CD4-positive, alpha-beta T cell treated with Interleukin-1 beta for 1 hour (primary cell): Measurements from ENCODE around the gene MAST4.

Source experiments
- DNase-seq, 2 donors: peaks; one replicate each; pipeline ENCODE4 v3.0.0-alpha.2; 2020 to 2022

MAST4 gene

GRCh38 chr5:66882606-66883227, 286.5 kb downstream of the MAST4 start:
- DNase-seq = no peak

GRCh38 chr5:66884564-66885243, 288.5 kb downstream of the MAST4 start:
- no peak for DNase-seq

DNA sequence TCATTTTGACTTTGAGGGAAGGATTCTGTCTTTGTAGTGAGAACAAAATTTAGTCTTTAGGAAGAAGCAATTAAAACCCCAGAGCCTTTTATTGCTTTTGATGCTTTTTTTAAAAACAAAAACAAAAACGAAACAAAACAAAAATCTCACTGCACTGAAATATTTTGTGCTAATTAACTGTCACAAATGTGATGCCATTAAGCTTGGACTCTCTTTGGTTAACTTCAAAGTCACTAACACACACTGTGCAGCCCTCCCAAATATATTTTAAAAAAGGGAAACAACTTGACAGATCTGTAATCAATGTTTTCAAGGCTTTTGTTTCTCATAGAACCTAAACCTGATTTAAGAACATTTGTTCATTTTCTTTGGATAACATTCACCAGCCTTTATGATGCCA, 290.7 kb downstream of the MAST4 start:
- DNase-seq = no peak

DNA sequence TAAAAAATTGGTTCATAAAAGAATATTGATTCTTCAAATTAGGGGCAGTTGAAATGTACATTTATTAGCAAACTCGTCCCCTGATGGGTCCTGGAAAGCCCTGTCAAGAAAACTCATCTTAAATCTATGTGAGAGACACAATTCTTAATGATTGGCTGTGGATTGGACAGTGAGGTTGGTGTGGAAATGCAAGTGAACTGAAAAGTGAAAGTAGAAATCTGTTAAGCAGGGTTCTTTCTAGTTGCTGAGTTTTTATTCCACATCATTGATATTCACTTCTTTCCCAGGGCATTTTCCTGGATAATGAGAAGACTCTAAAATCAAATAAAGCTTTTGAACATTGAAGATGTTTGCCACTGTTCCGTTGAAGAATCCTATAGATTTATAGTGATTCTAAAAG, 292.4 kb downstream of the MAST4 start:
- no peak for DNase-seq

DNA sequence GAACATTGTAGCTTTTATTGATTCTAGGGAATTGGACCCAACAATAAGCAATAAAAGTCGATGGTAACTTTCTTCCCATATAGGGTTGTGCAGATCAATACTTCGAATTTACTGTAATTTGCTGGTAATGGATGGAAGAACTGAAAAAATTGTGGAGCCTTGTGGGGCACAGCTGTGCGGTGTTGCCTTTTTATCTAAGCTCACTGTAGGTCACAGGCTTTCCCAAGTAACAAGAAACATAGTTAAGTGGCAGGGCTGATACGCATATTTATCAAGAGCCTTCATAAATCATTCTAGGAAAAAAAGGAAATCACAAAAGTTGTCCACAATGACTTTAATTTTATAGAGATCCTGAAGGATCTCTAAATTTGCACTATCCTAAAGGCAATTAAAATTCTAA, 292.9 kb downstream of the MAST4 start:
- no peak for DNase-seq

DNA sequence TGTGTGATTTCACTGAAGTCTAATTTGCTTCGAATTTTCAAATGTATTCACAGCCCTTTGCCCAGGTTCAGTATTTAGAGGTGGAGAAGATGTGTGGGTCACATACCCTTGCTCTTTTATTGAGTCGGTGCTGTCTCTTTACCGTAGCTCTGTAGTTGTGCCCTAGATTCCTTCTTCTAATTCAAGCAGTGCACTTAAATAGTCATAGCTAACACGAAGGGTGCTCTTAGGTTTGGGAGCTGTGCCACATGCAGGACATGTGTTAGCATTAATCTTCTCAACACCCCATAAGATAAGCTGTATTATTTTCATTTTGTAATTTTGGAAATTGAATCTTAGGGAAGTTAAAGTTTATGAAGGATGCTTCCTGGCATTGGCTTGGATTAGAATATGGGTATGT, 293.3 kb downstream of the MAST4 start:
- no peak for DNase-seq

GRCh38 chr5:66891184-66891925, 295.2 kb downstream of the MAST4 start:
- no peak for DNase-seq

- no peak for DNase-seq
These were observed 296.5 kb downstream of the MAST4 start for GRCh38 chr5:66892716-66893115.

DNA sequence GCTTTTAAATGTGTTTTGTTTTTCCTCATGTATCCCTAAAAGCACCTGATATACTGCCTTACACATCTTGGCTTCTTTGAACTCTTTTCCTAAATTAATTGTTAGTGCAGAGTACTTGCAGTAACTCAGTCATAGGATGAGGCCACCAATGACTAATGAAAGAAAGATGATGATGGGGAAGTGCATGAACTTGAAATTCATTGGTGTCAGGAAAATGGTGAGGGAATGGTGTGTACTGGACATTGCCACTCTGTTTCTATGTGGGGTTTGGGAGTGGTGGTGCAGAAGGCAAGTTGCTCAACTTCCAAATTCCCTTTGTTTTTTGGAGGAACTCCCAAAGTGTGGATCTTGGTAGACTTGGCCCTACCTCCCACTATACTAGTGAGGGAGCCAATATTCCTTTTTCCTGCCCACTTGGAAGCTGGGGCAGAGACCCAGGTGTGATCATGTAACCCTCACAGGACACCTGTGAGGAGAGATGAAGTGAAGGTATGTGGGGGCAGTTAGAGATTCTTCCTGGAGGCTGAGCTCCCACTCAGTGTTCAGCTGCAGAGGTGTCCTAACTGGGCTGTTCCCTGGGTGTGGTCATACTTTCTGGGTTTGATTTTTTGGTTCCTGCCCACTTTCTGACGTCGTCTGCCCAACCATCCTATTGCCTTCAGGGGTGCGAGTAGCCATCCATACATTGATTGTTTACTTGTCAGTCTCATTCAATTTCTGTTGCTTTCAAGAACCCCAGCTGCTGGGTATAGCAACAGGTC, 298.5 kb downstream of the MAST4 start:
- DNase-seq = no peak

GRCh38 chr5:66896171-66896570, 300.0 kb downstream of the MAST4 start:
- DNase-seq = no peak

GRCh38 chr5:66897356-66897755, 301.2 kb downstream of the MAST4 start:
- DNase-seq = no peak

DNA sequence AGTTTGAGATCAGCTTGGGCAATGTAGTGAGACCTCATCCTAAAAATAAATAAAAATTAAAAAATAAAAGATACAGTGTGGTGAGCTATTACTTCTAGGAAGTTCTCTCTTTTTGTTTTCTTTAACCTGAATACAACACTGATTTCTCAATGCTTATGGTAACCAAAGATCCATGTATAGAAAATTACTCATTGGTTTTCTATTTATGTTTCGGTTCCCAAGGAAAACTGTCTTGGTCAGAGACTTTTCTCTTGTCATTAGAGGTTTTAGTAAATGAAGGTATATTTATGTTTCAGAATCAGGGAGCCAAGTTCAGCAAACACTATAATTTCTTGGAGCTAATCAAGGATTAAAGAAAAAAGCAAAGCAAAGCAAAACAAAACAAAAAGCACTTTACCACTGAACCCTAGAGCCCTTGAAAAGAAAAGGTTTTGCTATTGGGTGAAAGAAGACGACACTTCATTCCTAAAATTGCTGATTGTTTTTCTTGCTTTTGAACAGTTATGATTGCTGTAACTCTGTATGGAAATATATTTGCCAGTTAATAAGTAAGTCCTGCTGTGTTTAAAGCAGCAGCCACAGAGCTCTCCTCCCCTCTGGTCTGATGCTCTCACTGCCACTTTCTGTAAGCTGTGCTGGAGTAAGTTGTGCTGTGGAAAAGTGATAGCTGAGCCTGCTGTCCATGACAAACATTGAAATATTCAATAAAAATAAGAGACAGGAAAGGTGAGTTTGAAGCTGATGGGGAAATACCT, 302.2 kb downstream of the MAST4 start:
- DNase-seq = no peak

DNA sequence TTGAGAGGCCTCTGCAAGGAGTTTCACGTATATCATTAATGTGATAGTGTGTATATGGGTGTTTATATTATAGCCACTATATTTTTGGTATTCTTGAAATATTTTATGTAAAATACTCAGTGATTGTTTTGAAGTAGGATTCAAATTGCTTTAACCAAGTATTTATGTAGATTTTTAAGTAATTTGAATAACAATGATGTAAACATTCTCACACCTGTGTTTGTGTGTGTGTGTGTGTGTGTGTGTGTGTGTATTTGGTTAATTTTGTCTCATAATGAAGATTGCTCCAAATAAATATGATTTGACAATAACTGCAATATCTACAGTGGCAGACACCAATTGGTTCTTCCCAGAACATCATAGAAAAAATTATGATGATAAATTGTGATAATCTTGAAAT, 307.0 kb downstream of the MAST4 start:
- no peak for DNase-seq

DNA sequence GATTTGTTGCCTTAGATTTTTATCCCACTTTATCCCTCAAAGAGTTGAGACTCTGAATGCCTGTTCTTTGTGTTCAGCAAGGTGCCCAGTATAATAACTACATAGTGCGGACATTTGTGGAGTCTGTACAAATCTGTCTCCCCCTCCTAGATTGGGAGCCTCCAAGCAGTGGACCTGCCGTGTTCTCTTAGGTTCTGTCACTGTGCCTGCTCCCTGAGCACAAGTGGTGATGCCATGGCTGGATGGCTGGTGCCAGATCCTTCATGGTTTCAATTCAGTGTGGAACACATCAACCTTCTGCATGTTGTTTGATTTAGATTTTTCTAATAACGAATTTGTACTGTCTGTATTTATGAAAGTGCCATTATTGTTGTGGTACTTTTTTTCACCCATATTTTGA, 307.5 kb downstream of the MAST4 start:
- DNase-seq = no peak

DNA sequence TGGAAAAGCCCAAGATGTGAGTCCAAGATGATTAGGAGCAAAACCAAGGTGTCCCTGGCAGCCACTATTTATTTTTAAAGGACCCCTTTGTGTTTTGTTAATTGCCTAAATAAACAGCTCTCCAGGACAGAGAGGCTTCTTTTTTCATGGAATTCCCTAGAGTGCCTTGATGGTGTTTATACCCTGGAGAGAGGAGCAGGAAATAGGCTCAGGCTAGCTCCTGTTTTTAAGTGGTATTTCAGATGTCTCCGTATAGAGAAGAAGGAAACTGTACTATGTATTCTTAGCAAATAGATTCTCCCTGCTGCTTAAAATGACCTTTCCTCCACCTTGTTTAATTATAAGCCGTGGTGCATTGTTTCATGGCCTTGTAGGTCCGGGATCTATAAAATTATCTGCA, 308.0 kb downstream of the MAST4 start:
- no peak for DNase-seq

- DNase-seq = no peak
These were observed 309.8 kb downstream of the MAST4 start for GRCh38 chr5:66906021-66906420.

- no peak for DNase-seq
These were observed 312.0 kb downstream of the MAST4 start for GRCh38 chr5:66908230-66908629.

- no peak for DNase-seq
These were observed 313.2 kb downstream of the MAST4 start for GRCh38 chr5:66909364-66909763.

DNA sequence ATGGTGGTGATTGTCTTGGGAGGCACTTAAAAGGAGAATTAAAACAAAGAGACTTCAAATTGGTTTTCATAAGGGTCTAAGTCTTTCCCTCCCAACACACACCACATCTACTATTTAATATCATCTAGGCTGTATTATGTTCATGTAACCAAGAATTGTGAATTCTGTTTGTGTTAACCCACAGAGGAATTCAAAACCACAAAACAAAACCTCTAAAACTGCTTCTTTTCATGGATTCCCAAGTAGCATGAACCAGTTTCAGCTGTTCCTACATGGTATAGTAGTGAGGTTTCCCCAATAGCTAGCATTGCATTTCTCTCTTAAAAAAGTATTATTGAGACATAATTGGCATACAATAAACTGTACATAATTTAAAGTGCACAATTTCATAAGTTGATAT, 316.6 kb downstream of the MAST4 start:
- DNase-seq = no peak

DNA sequence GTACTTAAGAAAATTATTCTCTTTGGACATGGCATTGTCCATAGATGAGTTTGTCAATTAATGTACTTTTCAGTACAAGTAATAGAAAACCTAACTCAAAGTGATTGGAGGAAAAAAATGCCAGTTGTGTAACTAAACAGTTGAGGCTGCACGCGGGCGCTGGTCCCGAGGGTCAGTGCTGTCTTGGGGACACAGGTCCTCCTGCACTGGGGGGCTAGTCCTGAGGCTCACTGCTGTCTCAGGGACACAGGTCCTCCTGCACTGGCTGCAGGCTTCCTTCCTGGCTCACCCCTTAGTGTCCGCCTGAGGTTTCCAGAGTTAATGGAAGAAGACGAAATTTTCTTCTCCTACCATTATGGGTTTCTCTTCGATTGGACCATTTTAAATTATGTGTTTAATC, 319.3 kb downstream of the MAST4 start:
- no peak for DNase-seq

DNA sequence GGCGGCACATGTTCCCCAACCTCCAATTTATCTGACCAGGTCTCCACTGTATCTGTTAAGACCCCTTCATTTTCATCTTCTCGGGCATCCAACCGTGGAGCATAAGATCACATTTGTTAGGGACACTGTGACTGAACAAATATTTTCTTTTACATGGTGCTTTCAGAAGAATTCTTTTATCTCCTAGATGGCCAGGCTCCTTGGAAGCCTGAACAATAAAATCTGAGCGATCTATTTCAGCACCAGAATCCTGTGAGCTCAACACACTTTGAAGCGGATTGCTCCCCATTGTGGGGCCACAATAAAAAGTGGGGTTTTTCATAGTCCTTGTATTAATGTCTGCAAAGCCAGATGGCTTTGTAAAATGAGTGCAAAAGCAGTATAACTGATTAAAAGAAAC, 326.7 kb downstream of the MAST4 start:
- no peak for DNase-seq

DNA sequence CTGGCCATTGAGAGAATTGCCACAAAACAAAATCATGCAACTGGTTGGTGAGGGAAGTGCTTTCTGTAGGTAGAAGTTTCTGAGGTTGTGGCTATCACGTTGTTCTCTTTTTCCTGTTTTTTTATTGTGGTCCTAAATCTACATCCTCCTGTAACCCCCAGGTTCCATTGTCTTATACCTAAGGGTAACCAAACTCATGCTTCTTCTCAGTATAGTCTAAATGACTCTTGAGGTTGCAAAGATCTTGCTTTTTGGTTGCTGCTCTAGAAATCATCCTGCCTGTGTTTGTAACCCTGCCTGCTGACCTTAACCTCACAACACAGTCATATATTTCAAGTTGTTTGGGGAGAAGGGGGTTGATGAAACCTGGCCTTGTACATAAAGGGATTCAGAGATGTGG, 327.3 kb downstream of the MAST4 start:
- no peak for DNase-seq

GRCh38 chr5:66923922-66924321, 327.7 kb downstream of the MAST4 start:
- no peak for DNase-seq
